Ammon's horn (tissue), 1 donor: ENCODE data around the gene SYT1.
"Not testable (repeated sequence)": the region's sequence is repeated elsewhere in the genome, so short reads cannot be mapped to it uniquely, and the experiment has no call there.

Experiments
- DNase-seq: peaks from one replicate; pipeline ENCODE4 v3.0.0-alpha.2; 2016; ENCODE audit warnings: low spot score

SYT1 gene

DNA sequence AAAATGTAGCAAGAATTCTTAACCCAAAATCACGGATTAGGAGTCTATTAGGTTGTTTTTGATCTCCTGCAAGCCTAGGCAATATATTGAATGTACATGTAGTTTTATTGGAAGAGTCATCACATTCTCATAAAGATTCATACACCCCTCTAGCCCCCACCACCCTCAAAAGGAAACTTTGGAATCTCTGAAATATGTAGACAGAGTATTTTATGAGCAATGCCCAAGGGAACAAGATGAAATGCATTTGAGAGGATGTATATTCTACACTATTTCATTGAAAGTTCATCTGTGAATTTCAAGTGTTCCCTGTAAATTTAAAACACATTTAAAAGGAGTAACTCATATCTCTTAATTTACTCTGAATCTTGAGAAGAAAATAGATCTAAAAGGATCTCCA lies 103.7 kb downstream of the SYT1 start:
- DNase-seq: no peak

- no peak for DNase-seq
Observed at GRCh38 chr12:78970041-78970440, 105.5 kb downstream of the SYT1 start.

DNA sequence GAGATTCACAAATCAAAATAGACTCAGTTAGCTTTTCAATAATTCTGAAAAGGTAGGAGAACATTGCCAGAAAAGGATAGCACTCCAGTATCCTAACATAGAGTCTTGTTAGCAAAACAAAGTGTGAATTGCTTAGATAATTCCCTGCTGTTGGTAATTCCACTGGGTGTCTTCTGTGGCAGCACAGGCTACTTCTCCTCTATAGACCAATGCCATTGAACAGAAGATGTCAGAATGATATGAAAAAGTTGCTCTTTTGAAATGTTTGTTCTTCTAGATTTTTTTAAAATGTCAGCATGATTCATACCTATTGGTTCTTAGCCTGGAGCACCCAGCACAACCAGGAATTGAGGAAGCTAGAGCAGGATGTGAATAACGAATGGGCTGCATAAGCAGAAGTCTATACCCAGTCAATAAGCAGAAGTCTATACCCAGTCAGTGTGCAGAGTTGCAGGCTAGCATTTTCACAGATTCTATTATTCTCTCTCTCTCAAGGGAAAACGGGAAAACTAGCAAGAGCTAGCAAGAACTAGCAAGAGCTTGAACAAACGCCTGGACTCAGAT lies 112.8 kb downstream of the SYT1 start:
- no peak for DNase-seq

- no peak for DNase-seq
Observed at GRCh38 chr12:78994168-78994791, 129.7 kb downstream of the SYT1 start.

- DNase-seq: no peak
Observed at GRCh38 chr12:79000501-79000900, 135.9 kb downstream of the SYT1 start.

GRCh38 chr12:79001404-79001803 lies 136.8 kb downstream of the SYT1 start:
- no peak for DNase-seq

- DNase-seq: no peak
Observed at GRCh38 chr12:79006306-79006705, 141.7 kb downstream of the SYT1 start.

DNA sequence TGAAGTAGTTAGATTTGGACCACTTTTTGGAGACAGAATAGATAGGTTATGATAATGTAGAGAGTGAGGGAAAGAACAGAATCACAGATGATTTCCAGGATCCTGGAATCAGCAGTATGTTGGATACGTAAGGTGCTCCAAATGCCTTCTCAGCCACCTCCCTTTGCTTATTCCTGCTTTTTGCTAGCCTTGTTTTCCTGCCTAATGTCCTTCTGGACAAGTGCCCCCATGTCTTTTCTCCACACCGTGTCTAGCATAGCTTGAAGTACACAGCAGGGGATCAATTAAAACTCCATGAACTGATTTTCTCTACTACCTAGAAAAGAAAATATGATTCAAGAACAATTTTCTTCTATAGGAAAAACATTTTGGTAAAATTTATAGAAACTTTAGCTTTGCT lies 144.0 kb downstream of the SYT1 start:
- no peak for DNase-seq

DNA sequence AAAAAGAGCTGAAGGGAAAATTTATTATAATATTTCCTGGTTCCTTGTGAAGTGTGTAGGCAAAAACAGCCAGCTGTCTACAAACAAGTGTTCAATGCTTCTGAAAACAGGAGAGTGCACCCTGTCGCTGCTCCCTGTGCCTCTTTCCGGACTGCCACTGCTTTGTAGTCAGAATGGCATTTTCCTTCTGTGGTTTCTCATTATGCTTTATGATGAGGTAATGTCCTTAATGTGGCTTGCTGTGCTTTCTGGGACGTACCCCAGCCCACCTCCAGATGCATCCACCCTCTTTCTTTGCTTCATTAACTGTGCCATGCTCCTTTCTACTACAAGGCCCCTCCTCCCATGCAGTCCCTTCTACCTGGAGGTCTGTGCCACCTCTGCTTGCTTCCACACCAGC lies 148.1 kb downstream of the SYT1 start:
- no peak for DNase-seq

DNA sequence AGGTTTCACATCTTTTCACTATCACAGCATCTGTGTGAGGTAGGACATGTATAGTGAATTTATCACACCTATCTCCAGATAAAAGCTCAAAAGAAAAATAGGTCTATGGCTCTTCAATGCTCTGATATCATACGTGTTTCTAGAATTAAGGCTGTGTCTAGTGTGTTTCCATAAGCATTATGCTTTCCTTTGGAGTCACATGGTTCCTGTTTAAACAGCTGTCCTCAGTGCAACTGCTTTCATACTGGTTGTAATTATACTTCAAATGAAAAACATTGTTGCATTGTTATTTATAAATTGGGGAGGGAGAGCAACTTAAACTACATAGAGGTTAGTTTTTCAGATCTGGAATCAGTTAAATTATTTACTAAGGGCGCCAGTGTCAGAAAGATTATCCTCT lies 151.6 kb downstream of the SYT1 start:
- DNase-seq: no peak

DNA sequence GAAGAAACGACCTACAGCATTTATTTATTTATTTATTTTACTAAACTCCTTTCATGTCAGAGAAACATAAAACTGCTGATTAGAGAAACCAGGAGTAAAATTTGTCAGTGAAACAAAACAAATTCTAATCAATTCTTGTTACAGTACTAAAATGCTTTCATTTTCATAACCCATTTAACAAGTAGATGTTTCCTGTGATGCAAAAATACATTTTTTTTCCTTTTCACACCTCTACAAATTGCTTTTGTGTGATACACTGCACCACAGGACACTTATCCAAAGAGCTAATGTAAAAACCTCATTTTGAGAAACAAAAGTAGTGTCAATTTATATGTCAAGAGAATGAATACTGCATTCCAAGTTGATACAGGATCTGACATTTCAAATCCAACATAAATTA lies 155.1 kb downstream of the SYT1 start:
- no peak for DNase-seq

- DNase-seq: peak; percentile 35
Observed at GRCh38 chr12:79020106-79020505, 155.5 kb downstream of the SYT1 start.

- no peak for DNase-seq
Observed at GRCh38 chr12:79021021-79021420, 156.4 kb downstream of the SYT1 start.

GRCh38 chr12:79023261-79023660 lies 158.7 kb downstream of the SYT1 start:
- DNase-seq: no peak

DNA sequence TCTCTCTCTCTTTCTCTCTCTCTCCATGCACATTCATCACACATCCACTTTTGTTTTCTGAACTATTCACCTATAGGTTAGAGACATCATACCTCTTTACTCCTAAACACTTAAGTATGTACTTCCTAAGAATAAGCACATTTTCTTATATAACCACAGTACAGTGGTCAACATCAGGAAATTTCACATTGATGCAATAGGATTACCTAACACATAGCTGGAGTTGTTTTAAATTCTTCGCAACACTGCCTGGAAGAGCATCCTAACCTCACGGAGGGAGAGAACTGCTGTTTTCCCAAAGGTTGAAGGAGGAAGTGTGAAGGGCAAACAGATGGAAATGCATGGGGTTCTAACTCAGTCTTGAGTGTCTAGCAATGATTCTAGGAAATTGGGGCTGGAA lies 159.2 kb downstream of the SYT1 start:
- no peak for DNase-seq

DNA sequence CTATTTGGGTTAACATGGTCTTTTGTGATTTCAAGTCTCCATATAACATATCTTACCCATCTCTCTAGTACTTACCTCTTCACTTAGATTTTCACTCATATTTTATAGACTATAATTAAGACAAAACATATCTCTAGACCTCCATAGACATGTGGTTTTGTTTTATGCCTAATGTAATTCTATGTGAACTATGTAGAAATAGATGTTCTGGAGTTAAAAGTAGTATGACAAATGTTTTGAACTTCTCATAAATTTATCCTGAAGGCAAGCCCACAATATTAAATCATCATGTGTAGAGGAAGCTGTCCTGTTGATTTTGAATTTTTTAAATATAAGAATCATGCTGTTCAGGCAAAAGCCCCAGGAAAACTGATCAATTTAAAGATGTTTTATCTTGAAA lies 169.2 kb downstream of the SYT1 start:
- DNase-seq: no peak

GRCh38 chr12:79044748-79045147 lies 180.2 kb downstream of the SYT1 start:
- DNase-seq: not testable (repeated sequence)

DNA sequence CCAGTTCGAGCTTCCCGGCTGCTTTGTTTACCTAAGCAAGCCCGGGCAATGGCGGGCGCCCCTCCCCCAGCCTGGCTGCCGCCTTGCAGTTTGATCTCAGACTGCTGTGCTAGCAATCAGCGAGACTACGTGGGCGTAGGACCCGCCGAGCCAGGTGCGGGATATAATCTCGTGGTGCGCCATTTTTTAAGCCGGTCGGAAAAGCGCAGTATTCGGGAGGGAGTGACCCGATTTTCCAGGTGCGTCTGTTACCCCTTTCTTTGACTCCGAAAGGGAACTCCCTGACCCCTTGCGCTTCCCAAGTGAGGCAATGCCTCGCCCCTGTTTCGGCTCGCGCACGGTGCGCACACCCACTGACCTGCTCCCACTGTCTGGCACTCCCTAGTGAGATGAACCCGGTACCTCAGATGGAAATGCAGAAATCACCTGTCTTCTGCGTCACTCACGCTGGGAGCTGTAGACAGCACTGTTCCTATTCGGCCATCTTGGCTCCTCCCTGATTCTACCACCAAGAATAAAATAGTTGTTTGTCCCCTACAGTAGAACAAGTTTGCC lies 180.7 kb downstream of the SYT1 start:
- not testable (repeated sequence) for DNase-seq

GRCh38 chr12:79046021-79046420 lies 181.4 kb downstream of the SYT1 start:
- no peak for DNase-seq

- no peak for DNase-seq
Observed at GRCh38 chr12:79048962-79049361, 184.4 kb downstream of the SYT1 start.

DNA sequence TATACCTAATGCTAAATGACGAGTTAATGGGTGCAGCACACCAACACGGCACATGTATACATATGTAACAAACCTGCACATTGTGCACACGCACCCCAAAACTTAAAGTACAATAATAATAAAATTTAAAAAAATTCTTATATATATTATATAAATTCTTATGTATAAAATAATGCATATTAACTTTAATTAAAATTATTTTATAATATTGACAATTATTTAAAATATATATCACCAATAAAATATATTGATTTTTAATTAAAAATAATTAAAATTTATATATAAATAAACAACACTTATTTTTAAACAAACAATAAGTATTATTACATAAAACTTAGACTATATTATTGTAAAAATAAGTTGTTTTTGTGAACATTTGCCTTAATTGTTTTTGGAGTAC lies 188.8 kb downstream of the SYT1 start:
- DNase-seq: no peak

DNA sequence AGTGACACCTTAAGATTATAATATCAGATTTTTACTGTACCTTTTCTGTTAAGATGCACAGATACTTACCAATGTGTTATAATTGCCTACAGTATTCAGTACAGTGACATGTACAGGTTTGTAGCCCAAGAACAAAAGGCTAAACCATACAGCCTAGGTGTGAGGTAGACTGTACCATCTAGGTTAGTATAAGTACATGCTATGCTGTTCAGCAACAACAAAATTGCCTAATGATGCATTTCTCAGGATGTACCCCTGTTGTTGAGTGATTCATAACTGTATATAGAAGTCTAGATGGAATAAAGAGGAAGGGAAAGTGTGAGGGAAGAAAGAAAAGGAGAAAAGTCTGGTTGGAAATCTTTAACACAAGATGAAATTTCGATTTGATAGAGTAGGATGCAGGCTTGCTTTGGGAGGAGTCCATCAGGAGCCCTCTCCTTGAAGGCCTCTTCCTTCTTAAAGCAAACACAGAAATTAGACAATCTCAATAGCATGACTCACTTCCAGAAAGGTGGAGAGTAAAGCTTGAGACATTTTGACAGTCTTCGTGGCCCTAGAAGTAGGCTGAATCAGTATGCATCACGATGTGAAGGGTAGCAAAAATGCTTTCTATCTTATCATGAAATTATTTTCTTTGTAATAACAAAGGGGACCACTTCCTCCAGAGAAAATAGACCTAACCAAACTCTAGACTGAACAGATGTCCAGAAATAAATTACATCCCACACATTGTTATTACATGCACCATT lies 191.5 kb downstream of the SYT1 start:
- no peak for DNase-seq

- DNase-seq: no peak
Observed at GRCh38 chr12:79056775-79057174, 192.2 kb downstream of the SYT1 start.
